ENCODE measurements around the gene TBC1D7. TPM values are rescaled to one million over a fixed set of nuclear protein-coding genes. Genes with fewer than 3 reads are reported as not detected.

The TBC1D7 gene
- total RNA-seq, 1 experiment from 2014 or later, result 13.7 TPM

GRCh38 chr6:13367396-13367795 is 39.1 kb upstream of the TBC1D7 start (continued):
- no peak for TF ChIP-seq ZBTB33 (IDR thresholded peaks at IDR 0.05; ENCODE audit: extremely low read depth, insufficient replicate concordance, low read length)
- TF ChIP-seq RAD21 (IDR thresholded peaks at IDR 0.05; ENCODE audit: low read depth), result no peak
- no peak for TF ChIP-seq SP1 (IDR thresholded peaks at IDR 0.05; ENCODE audit: low read depth)
- TF ChIP-seq ATF3 (IDR thresholded peaks at IDR 0.05), result no peak
- TF ChIP-seq CEBPB (IDR thresholded peaks at IDR 0.05; ENCODE audit: low read depth), result no peak
- TF ChIP-seq ELF1 (IDR thresholded peaks at IDR 0.05; ENCODE audit: borderline replicate concordance, low read depth), result no peak
- TF ChIP-seq SIN3A (IDR thresholded peaks at IDR 0.05; ENCODE audit: low read depth), result no peak
- no peak for TF ChIP-seq FOSL1 (IDR thresholded peaks at IDR 0.05; ENCODE audit: low read depth)

- ChIA-PET POLR2A (no interaction called here), CTCF (no interaction called here), RAD21 (ENCODE audit: low non-redundant PET in 1 of 2, low total read pairs in 2 of 2, uncharacterized antibody in 2 of 2, unreplicated experiment in 2 of 2) (no interaction called here)
- Histone ChIP-seq H3K27ac (ENCODE audit: low read depth, low read length) (no peak overlapping the region), H4K20me1 (ENCODE audit: insufficient read depth) (no peaks in the 10 kb centered on the region), H3K9ac (ENCODE audit: low read length) (no peak overlapping the region), H2AFZ (ENCODE audit: low read depth, low read length, poor library complexity, severe bottlenecking) (no peak overlapping the region), H3K4me1 (ENCODE audit: control insufficient read depth in 1 of 2, insufficient read depth in 2 of 2, low read length in 2 of 2) (no peaks in the 10 kb centered on the region), H3K79me2 (ENCODE audit: insufficient read depth, low read length) (no peaks in the 10 kb centered on the region), H3K27me3 (ENCODE audit: insufficient read depth, low read length) (no peaks in the 10 kb centered on the region), H3K9me2 (ENCODE audit: insufficient read depth) (no peaks in the 10 kb centered on the region), H3K4me2 (ENCODE audit: low read length) (no peak overlapping the region), H3K4me3 (replicated peaks in 1 of 2; ENCODE audit: low read depth in 1 of 2, low read length in 2 of 2) (no peak overlapping the region), H3K9me3 (ENCODE audit: control insufficient read depth in 1 of 2, insufficient read depth in 1 of 2, low read depth in 1 of 2, low read length in 2 of 2) (no peaks in the 10 kb centered on the region), H3K36me3 (ENCODE audit: control insufficient read depth in 1 of 2, insufficient read depth in 2 of 2, low read length in 2 of 2) (no peaks in the 10 kb centered on the region)
- TF ChIP-seq REST (IDR thresholded peaks at IDR 0.05; ENCODE audit: low read depth) (no peak), SP1 (IDR thresholded peaks at IDR 0.05; ENCODE audit: low read depth) (no peak), ATF3 (IDR thresholded peaks at IDR 0.05) (no peak), SRF (IDR thresholded peaks at IDR 0.05; ENCODE audit: low read depth) (no peak), CTCF (IDR thresholded peaks at IDR 0.05 in 2 of 3, conservative IDR thresholded peaks at IDR 0.05 in 1 of 3; ENCODE audit: borderline replicate concordance in 1 of 3, insufficient read depth in 1 of 3, low read depth in 2 of 3, low read length in 2 of 3) (no peak), EZH2phosphoT487 (IDR thresholded peaks at IDR 0.05; ENCODE audit: borderline replicate concordance) (no peak), RAD21 (IDR thresholded peaks at IDR 0.05; ENCODE audit: low read depth) (no peak), POLR2A (IDR thresholded peaks at IDR 0.05; ENCODE audit: borderline replicate concordance, extremely low read depth, insufficient read depth, insufficient read length) (no peak), EGR1 (IDR thresholded peaks at IDR 0.05; ENCODE audit: low read depth) (no peak), SIN3A (IDR thresholded peaks at IDR 0.05; ENCODE audit: low read depth) (no peak), EZH2 (IDR thresholded peaks at IDR 0.05) (no peak), ZFX (IDR thresholded peaks at IDR 0.05) (no peak), ELF1 (IDR thresholded peaks at IDR 0.05; ENCODE audit: borderline replicate concordance, low read depth) (no peak), JUND (IDR thresholded peaks at IDR 0.05) (no peak), TCF7L2 (IDR thresholded peaks at IDR 0.05; ENCODE audit: borderline replicate concordance, extremely low read depth, insufficient read depth, insufficient read length) (no peak), ZNF274 (IDR thresholded peaks at IDR 0.05; ENCODE audit: low read depth, low read length) (no peak), FOSL1 (IDR thresholded peaks at IDR 0.05; ENCODE audit: low read depth) (no peak)
- ATAC-seq (no peak), DNase-seq (ENCODE audit: low read depth, low spot score) (no peak)
- intact Hi-C loops (cut with micrococcal nuclease), result no loop called here
- BruUV-seq (replicated peaks), result no TSS peak
Measured at GRCh38 chr6:13365320-13365719, 37.0 kb upstream of the TBC1D7 start.

Measured in HCT116 (cell line).